GM12801 (cell line): Measurements from ENCODE around the gene TIPRL.

Experiments
- TF ChIP-seq, protein P1 (sequence below): IDR thresholded peaks from one replicate; pipeline ENCODE4 v1.5.1; 2011; ENCODE audit warnings: control low read depth; ENCODE audit not compliant: insufficient read length; ENCODE audit errors: extremely low read depth

The TIPRL gene

GRCh38 chr1:168223261-168223660 lies 44.5 kb downstream of the TIPRL start:
- TF ChIP-seq, protein P1, sequence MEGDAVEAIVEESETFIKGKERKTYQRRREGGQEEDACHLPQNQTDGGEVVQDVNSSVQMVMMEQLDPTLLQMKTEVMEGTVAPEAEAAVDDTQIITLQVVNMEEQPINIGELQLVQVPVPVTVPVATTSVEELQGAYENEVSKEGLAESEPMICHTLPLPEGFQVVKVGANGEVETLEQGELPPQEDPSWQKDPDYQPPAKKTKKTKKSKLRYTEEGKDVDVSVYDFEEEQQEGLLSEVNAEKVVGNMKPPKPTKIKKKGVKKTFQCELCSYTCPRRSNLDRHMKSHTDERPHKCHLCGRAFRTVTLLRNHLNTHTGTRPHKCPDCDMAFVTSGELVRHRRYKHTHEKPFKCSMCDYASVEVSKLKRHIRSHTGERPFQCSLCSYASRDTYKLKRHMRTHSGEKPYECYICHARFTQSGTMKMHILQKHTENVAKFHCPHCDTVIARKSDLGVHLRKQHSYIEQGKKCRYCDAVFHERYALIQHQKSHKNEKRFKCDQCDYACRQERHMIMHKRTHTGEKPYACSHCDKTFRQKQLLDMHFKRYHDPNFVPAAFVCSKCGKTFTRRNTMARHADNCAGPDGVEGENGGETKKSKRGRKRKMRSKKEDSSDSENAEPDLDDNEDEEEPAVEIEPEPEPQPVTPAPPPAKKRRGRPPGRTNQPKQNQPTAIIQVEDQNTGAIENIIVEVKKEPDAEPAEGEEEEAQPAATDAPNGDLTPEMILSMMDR: no peak

- TF ChIP-seq, protein P1: no peak
These were observed 45.1 kb downstream of the TIPRL start for GRCh38 chr1:168223681-168224540.

DNA sequence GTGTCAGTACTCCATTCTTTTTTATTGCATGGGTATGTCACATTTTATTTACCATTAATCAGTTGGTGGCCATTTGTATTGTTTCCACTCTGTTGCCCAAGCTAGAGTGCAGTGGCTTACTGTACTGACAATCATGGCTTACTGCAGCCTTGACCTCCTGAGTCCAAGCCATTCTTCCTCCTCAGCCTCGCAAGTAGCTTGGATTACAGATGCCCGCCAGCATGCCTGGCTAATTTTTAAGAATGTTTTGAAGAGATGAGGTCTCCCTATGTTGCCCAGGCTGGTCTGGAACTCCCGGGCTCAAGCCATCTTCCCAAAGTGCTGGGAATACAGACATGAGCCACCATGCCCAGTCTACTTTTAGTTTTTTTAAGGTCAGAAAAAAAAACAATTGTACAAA lies 46.2 kb downstream of the TIPRL start:
- TF ChIP-seq, protein P1: no peak

- TF ChIP-seq, protein P1: no peak
These were observed 46.9 kb downstream of the TIPRL start, which contains the start of gene SFT2D2 for GRCh38 chr1:168225476-168226190. Gene SFT2D2 (plus strand): TSS chr1:168226004. CDS start chr1:168226080, 76 bp downstream.

GRCh38 chr1:168227620-168228019 lies 48.9 kb downstream of the TIPRL start:
- TF ChIP-seq, protein P1: no peak

- TF ChIP-seq, protein P1: no peak
These were observed 51.1 kb downstream of the TIPRL start for GRCh38 chr1:168229893-168230292.

- TF ChIP-seq, protein P1: no peak
These were observed 51.9 kb downstream of the TIPRL start for GRCh38 chr1:168230709-168231108.
